K562 (cell line): ENCODE data around the gene DDR1. TPM values are rescaled to one million over a fixed set of nuclear protein-coding genes. Genes with fewer than 3 reads are reported as not detected.
A peak's percentile ranks its signal among the peaks of the same experiment; 100 is the strongest.

Experiments used
- BRD9 ChIP-seq: fragments of 450-650 bp; IDR thresholded peaks from 2 replicates; pipeline ENCODE4 v1.6.1; 2018; ENCODE audit warnings: low read depth; ENCODE audit not compliant: partially characterized antibody
- DIDO1 ChIP-seq: fragments of 450-650 bp; IDR thresholded peaks from 2 replicates; pipeline ENCODE4 v1.6.1; 2016; ENCODE audit warnings: low read depth, missing biosample characterization, missing genetic modification characterization
- EP400 ChIP-seq: fragments of 450-650 bp; IDR thresholded peaks from 2 replicates; pipeline ENCODE4 v1.6.1; 2017; ENCODE audit warnings: antibody characterized with exemption, mild to moderate bottlenecking, moderate library complexity
- LARP7 ChIP-seq: fragments of 450-650 bp; IDR thresholded peaks from 2 replicates; pipeline ENCODE4 v1.6.1; 2016
- MCM7 ChIP-seq, 2 experiments: fragments of 450-650 bp; IDR thresholded peaks; 2 replicates each; pipeline ENCODE4 v1.6.1; 2016 to 2018
- NCOR1 ChIP-seq: fragments of 450-650 bp; IDR thresholded peaks from 2 replicates; pipeline ENCODE4 v1.6.1; 2016; ENCODE audit warnings: mild to moderate bottlenecking, moderate library complexity
- PML ChIP-seq: IDR thresholded peaks from 2 replicates; pipeline ENCODE4 v1.6.1; 2012; ENCODE audit warnings: low read length, inconsistent platforms
- POLR2A ChIP-seq: fragments of 450-650 bp; conservative IDR thresholded peaks from 2 replicates; pipeline ENCODE4 v1.6.1; 2016
- RBM22 ChIP-seq: fragments of 200-400 bp; formaldehyde crosslinking; IDR thresholded peaks from 2 replicates; pipeline ENCODE4 v1.6.1; 2018; ENCODE audit warnings: low read length, low read depth; ENCODE audit not compliant: poor library complexity, severe bottlenecking
- RCOR1 ChIP-seq, 2 experiments: IDR thresholded peaks; 2 replicates each; pipeline ENCODE4 v1.6.1; 2012; ENCODE audit warnings: low read depth in 2 of 2, low read length in 2 of 2, borderline replicate concordance in 1 of 2, improper control_type of control experiment in 1 of 2
- SNIP1 ChIP-seq: fragments of 450-650 bp; IDR thresholded peaks from 2 replicates; pipeline ENCODE4 v1.7.1; 2017; ENCODE audit warnings: low read depth, mild to moderate bottlenecking
- SREBF1 ChIP-seq: fragments of 150-350 bp; IDR thresholded peaks from 2 replicates; pipeline ENCODE4 v1.6.1; 2014; ENCODE audit warnings: antibody characterized with exemption, low read depth, low read length, borderline replicate concordance
- SRF ChIP-seq, 2 experiments: fragments of 250-450, 450-650 bp in 1 of 2; sonication (Bioruptor Pico) in 1 of 2; sonication (generic) in 1 of 2; formaldehyde crosslinking; IDR thresholded peaks; 2 replicates each; pipeline versions ENCODE4 v1.5.0 to v1.5.1; 2020 to 2022; ENCODE audit warnings: mild to moderate bottlenecking in 1 of 2, missing genetic modification reagents in 1 of 2
- STAT6 ChIP-seq: sonication (generic); formaldehyde crosslinking; IDR thresholded peaks from 2 replicates; pipeline ENCODE4 v1.8.1; 2023; ENCODE audit warnings: mild to moderate bottlenecking, missing genetic modification reagents
- TRIM28 ChIP-seq: fragments of 450-650 bp; IDR thresholded peaks from 2 replicates; pipeline ENCODE4 v1.6.1; 2017
- ZBTB12 ChIP-seq: fragments of 250-450 bp; sonication (Bioruptor Pico); IDR thresholded peaks from 2 replicates; pipeline ENCODE4 v1.4.0; 2020
- ZKSCAN1 ChIP-seq: fragments of 150-350 bp; IDR thresholded peaks from 2 replicates; pipeline ENCODE4 v1.6.1; 2016; ENCODE audit warnings: low read depth, low read length
- ZKSCAN3 ChIP-seq: fragments of 250-450 bp; sonication (Bioruptor Pico); IDR thresholded peaks from 2 replicates; pipeline ENCODE4 v1.4.0; 2020
- ZNF124 ChIP-seq: sonication (generic); formaldehyde crosslinking; IDR thresholded peaks from 2 replicates; pipeline ENCODE4 v1.8.1; 2022; ENCODE audit warnings: missing genetic modification reagents
- ZNF316 ChIP-seq: fragments of 450-650 bp; IDR thresholded peaks from 2 replicates; pipeline ENCODE4 v1.6.1; 2016
- ZNF780A ChIP-seq: fragments of 250-450 bp; sonication (Bioruptor Pico); IDR thresholded peaks from 2 replicates; pipeline ENCODE4 v1.5.0; 2021; ENCODE audit warnings: mild to moderate bottlenecking
- ZNF785 ChIP-seq: fragments of 250-450 bp; sonication (Bioruptor Pico); IDR thresholded peaks from 2 replicates; pipeline ENCODE4 v1.4.0; 2020; ENCODE audit warnings: mild to moderate bottlenecking
- polyA plus RNA-seq, 8 experiments: library from polyadenylated mRNA; depleted of rRNA in 4 of 8; stranded (reverse) in 5 of 8; unstranded in 3 of 8; fragments of >200 nt; fragmentation: Nextera tagmentation in 2 of 8; fragmentation: Illumina TruSeq in 1 of 8; extraction: Ambion mirVana in 2 of 8; extraction: Trizol in 1 of 8; gene quantifications; 2 replicates each; pipeline versions ENCODE4 v1.2.1 to v1.2.3, GENCODE V29; 2011 to 2014; ENCODE audit warnings: inconsistent platforms in 1 of 8, missing spikeins in 1 of 8
- total RNA-seq, 7 experiments: library from RNA; depleted of rRNA in 6 of 7; stranded (reverse); fragments of >200 nt in 6 of 7; fragmentation: Illumina TruSeq in 2 of 7; extraction: Trizol in 2 of 7; gene quantifications; 2 replicates each; pipeline versions ENCODE4 v1.2.1 to v1.2.3, GENCODE V29; 2011 to 2021; ENCODE audit warnings: low replicate concordance in 1 of 7
- TF ChIP-seq, protein P1 (sequence below): fragments of 450-650 bp; IDR thresholded peaks from 2 replicates; pipeline ENCODE4 v1.7.0; 2016; ENCODE audit warnings: borderline replicate concordance
- TF ChIP-seq, protein P2 (sequence below): sonication (generic); formaldehyde crosslinking; IDR thresholded peaks from 2 replicates; pipeline ENCODE4 v1.8.1; 2022; ENCODE audit warnings: missing genetic modification reagents
- TF ChIP-seq, protein P3 (sequence below): fragments of 450-650 bp; IDR thresholded peaks from 2 replicates; pipeline ENCODE4 v1.6.1; 2016; ENCODE audit warnings: antibody characterized with exemption

The DDR1 gene
- total and polyA plus RNA-seq, 9 of the 15 experiments (the other 6 are each of a cell fraction or from before 2014, with no cell fraction given), result 1.4 to 44.6 (median 12.2) TPM

DNA sequence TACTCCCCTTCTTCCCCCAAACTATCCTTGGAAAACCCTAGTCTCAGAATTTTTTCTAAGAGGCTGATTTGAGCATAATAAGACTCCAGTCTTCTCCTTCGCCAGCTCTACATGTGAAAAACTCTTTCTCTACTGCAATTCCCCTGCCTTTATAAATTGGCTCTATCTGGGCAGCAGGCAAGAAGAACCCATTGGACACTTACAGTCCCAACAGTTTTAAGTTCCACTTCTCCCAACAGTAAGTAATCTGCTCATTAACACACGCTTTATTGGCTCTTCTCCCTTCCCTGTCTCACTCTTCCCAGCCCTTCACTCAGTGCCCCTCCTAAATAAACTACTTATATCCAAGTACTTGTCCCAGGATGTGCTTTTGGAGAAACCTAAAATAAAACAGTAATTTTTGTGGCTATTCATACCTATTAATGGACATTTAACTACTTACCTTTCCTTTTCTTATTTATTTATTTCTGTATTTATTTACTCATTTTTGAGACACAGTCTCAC, 11.1 kb upstream of the DDR1 start (continued):
- TF ChIP-seq, protein P1, sequence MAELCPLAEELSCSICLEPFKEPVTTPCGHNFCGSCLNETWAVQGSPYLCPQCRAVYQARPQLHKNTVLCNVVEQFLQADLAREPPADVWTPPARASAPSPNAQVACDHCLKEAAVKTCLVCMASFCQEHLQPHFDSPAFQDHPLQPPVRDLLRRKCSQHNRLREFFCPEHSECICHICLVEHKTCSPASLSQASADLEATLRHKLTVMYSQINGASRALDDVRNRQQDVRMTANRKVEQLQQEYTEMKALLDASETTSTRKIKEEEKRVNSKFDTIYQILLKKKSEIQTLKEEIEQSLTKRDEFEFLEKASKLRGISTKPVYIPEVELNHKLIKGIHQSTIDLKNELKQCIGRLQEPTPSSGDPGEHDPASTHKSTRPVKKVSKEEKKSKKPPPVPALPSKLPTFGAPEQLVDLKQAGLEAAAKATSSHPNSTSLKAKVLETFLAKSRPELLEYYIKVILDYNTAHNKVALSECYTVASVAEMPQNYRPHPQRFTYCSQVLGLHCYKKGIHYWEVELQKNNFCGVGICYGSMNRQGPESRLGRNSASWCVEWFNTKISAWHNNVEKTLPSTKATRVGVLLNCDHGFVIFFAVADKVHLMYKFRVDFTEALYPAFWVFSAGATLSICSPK, result 0 out of 2 replicates have a peak, but pooled peaks have one; percentile 36
- TF ChIP-seq, protein P2, sequence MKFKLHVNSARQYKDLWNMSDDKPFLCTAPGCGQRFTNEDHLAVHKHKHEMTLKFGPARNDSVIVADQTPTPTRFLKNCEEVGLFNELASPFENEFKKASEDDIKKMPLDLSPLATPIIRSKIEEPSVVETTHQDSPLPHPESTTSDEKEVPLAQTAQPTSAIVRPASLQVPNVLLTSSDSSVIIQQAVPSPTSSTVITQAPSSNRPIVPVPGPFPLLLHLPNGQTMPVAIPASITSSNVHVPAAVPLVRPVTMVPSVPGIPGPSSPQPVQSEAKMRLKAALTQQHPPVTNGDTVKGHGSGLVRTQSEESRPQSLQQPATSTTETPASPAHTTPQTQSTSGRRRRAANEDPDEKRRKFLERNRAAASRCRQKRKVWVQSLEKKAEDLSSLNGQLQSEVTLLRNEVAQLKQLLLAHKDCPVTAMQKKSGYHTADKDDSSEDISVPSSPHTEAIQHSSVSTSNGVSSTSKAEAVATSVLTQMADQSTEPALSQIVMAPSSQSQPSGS, result no peak
- TF ChIP-seq RCOR1 (IDR thresholded peaks at IDR 0.05; ENCODE audit: borderline replicate concordance in 1 of 2, low read depth in 2 of 2, low read length in 2 of 2), result no peak
- TF ChIP-seq EP400, result no peak
- no peak for TF ChIP-seq ZNF124 (CRISPR knock-in tag)
- no peak for TF ChIP-seq LARP7
- no peak for TF ChIP-seq STAT6
- no peak for TF ChIP-seq NCOR1
- TF ChIP-seq, protein P3, sequence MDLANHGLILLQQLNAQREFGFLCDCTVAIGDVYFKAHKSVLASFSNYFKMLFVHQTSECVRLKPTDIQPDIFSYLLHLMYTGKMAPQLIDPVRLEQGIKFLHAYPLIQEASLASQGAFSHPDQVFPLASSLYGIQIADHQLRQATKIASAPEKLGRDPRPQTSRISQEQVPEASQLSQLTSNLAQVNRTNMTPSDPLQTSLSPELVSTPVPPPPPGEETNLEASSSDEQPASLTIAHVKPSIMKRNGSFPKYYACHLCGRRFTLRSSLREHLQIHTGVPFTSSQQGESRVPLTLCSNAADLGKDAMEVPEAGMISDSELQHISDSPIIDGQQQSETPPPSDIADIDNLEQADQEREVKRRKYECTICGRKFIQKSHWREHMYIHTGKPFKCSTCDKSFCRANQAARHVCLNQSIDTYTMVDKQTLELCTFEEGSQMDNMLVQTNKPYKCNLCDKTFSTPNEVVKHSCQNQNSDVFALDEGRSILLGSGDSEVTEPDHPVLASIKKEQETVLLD, result no peak
- TF ChIP-seq PML, result no peak
- no peak for TF ChIP-seq RBM22
- no peak for TF ChIP-seq SREBF1
- TF ChIP-seq TRIM28, result no peak
- no peak for TF ChIP-seq ZBTB12 (CRISPR knock-in tag)
- no peak for TF ChIP-seq SRF (CRISPR knock-in tag; IDR thresholded peaks at IDR 0.05)
- TF ChIP-seq POLR2A, result peak; percentile 73
- TF ChIP-seq ZNF316, result no peak
- no peak for TF ChIP-seq SNIP1
- no peak for TF ChIP-seq DIDO1
- TF ChIP-seq MCM7 (IDR thresholded peaks at IDR 0.05), result no peak
- no peak for TF ChIP-seq ZNF785
- TF ChIP-seq BRD9, result peak; percentile 30
- TF ChIP-seq ZKSCAN3 (CRISPR knock-in tag), result no peak
- no peak for TF ChIP-seq ZKSCAN1
- no peak for TF ChIP-seq ZNF780A
